ENCODE data around the gene UNC13B.

Gene UNC13B

DNA sequence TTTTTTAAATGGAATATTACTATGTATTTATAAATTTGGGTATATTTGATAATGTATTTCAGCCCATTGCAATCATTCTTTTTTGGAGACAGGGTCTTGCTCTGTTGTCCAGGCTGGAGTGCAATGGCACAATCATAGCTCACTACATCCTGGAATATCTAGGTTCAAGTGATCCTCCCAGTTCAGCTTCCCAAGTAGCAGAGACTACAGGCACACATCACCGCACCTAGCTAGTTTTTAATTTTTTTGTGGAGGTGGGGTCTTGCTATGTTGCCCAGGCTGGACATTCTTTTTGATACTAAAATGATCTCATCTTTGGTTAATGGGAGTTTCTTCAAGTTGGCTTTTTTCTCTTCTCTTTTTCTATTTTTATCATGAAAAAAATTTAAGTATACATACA lies 91.3 kb downstream of the UNC13B start:
- Histone ChIP-seq H3K4me3 (ENCODE audit: low read depth, low read length, poor library complexity, severe bottlenecking) (no peak overlapping the region), H3K9ac (ENCODE audit: low read length) (no peak overlapping the region), H3K9me3 (ENCODE audit: low read length) (no peaks in the 10 kb centered on the region), H3K4me1 (ENCODE audit: insufficient read depth, low read length, severe bottlenecking) (no peaks in the 10 kb centered on the region), H3K27ac (ENCODE audit: low read depth, low read length, poor library complexity, severe bottlenecking) (no peak overlapping the region), H3K79me2 (ENCODE audit: insufficient read depth, low read length) (no peaks in the 10 kb centered on the region), H3K27me3 (ENCODE audit: insufficient read depth, low read length) (no peaks in the 10 kb centered on the region), H3K4me2 (ENCODE audit: low read length) (no peak overlapping the region), H3K9me2 (ENCODE audit: low read depth, low read length) (no peaks in the 10 kb centered on the region), H4K20me1 (ENCODE audit: insufficient read depth, low read length) (no peaks in the 10 kb centered on the region), H3K36me3 (ENCODE audit: insufficient read depth, low read length) (no peaks in the 10 kb centered on the region), H3F3A (ENCODE audit: insufficient read depth, low read length) (no peaks in the 10 kb centered on the region), H2AFZ (ENCODE audit: low read length) (no peak overlapping the region)
- no peak for TF ChIP-seq EZH2 (IDR thresholded peaks at IDR 0.05; ENCODE audit: borderline replicate concordance, low read length)
- TF ChIP-seq, protein P1, sequence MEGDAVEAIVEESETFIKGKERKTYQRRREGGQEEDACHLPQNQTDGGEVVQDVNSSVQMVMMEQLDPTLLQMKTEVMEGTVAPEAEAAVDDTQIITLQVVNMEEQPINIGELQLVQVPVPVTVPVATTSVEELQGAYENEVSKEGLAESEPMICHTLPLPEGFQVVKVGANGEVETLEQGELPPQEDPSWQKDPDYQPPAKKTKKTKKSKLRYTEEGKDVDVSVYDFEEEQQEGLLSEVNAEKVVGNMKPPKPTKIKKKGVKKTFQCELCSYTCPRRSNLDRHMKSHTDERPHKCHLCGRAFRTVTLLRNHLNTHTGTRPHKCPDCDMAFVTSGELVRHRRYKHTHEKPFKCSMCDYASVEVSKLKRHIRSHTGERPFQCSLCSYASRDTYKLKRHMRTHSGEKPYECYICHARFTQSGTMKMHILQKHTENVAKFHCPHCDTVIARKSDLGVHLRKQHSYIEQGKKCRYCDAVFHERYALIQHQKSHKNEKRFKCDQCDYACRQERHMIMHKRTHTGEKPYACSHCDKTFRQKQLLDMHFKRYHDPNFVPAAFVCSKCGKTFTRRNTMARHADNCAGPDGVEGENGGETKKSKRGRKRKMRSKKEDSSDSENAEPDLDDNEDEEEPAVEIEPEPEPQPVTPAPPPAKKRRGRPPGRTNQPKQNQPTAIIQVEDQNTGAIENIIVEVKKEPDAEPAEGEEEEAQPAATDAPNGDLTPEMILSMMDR (IDR thresholded peaks at IDR 0.05; ENCODE audit: low read length): no peak

DNA sequence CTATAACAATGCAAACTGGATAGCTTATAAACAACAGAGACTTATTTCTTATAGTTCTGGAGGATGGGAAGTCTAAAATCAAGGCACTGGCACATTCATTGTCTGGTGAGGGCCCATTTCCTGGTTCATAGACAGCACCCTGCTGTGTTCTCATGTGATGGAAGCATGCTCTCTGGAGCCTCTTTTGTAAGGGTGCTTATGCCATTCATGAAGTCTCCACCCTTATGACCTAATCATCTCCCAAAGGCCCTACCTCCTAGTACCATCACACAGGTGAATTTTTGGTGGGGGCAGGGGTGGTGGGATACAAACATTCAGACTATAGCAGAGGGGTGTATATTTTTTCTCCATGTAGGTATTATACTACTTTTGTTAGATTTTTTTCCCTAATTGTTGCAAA lies 92.4 kb downstream of the UNC13B start:
- Histone ChIP-seq H3F3A (ENCODE audit: insufficient read depth, low read length) (no peaks in the 10 kb centered on the region), H3K4me3 (ENCODE audit: low read depth, low read length, poor library complexity, severe bottlenecking) (no peak overlapping the region), H3K27me3 (ENCODE audit: insufficient read depth, low read length) (no peaks in the 10 kb centered on the region), H3K9me2 (ENCODE audit: low read depth, low read length) (no peaks in the 10 kb centered on the region), H3K9ac (ENCODE audit: low read length) (no peak overlapping the region), H3K79me2 (ENCODE audit: insufficient read depth, low read length) (no peaks in the 10 kb centered on the region), H2AFZ (ENCODE audit: low read length) (no peak overlapping the region), H3K4me1 (ENCODE audit: insufficient read depth, low read length, severe bottlenecking) (no peaks in the 10 kb centered on the region), H3K27ac (ENCODE audit: low read depth, low read length, poor library complexity, severe bottlenecking) (no peak overlapping the region), H3K9me3 (ENCODE audit: low read length) (no peaks in the 10 kb centered on the region), H4K20me1 (ENCODE audit: insufficient read depth, low read length) (no peaks in the 10 kb centered on the region), H3K36me3 (ENCODE audit: insufficient read depth, low read length) (no peaks in the 10 kb centered on the region), H3K4me2 (ENCODE audit: low read length) (no peak overlapping the region)
- TF ChIP-seq EZH2 (IDR thresholded peaks at IDR 0.05; ENCODE audit: borderline replicate concordance, low read length): no peak
- TF ChIP-seq, protein P1 (IDR thresholded peaks at IDR 0.05; ENCODE audit: low read length): no peak

- no peak overlapping the region for H3K27ac ChIP-seq (ENCODE audit: low read depth, low read length, poor library complexity, severe bottlenecking)
- TF ChIP-seq, protein P1 (IDR thresholded peaks at IDR 0.05; ENCODE audit: low read length): no peak
- no peak for TF ChIP-seq EZH2 (IDR thresholded peaks at IDR 0.05; ENCODE audit: borderline replicate concordance, low read length)
- H4K20me1 ChIP-seq (ENCODE audit: insufficient read depth, low read length): no peaks in the 10 kb centered on the region
- no peak overlapping the region for H3K4me2 ChIP-seq (ENCODE audit: low read length)
- H3F3A ChIP-seq (ENCODE audit: insufficient read depth, low read length): no peaks in the 10 kb centered on the region
- H3K9me3 ChIP-seq (ENCODE audit: low read length): no peaks in the 10 kb centered on the region
- no peaks in the 10 kb centered on the region for H3K79me2 ChIP-seq (ENCODE audit: insufficient read depth, low read length)
- H3K27me3 ChIP-seq (ENCODE audit: insufficient read depth, low read length): no peaks in the 10 kb centered on the region
- H3K9me2 ChIP-seq (ENCODE audit: low read depth, low read length): no peaks in the 10 kb centered on the region
- H3K4me1 ChIP-seq (ENCODE audit: insufficient read depth, low read length, severe bottlenecking): no peaks in the 10 kb centered on the region
- no peak overlapping the region for H3K9ac ChIP-seq (ENCODE audit: low read length)
- no peak overlapping the region for H3K4me3 ChIP-seq (ENCODE audit: low read depth, low read length, poor library complexity, severe bottlenecking)
- H3K36me3 ChIP-seq (ENCODE audit: insufficient read depth, low read length): no peaks in the 10 kb centered on the region
- no peak overlapping the region for H2AFZ ChIP-seq (ENCODE audit: low read length)
Measured at GRCh38 chr9:35254984-35255857, 93.4 kb downstream of the UNC13B start.

Measured in OCI-LY1 (cell line).